ENCODE data around the gene GHRL.
A peak's percentile ranks its signal among the peaks of the same experiment; 100 is the strongest.

Gene GHRL, protein sequence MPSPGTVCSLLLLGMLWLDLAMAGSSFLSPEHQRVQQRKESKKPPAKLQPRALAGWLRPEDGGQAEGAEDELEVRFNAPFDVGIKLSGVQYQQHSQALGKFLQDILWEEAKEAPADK

GRCh38 chr3:10292505-10293419 is at the start of gene GHRL:
GHRL (minus strand) TSS chr3:10292947; CDS start chr3:10290180, 2,767 bp downstream.
- DNase-seq = peak in 2 of 10 donors; percentile 26 to 38
- intact Hi-C loops (cut with DNase I) = no loop called here

DNA sequence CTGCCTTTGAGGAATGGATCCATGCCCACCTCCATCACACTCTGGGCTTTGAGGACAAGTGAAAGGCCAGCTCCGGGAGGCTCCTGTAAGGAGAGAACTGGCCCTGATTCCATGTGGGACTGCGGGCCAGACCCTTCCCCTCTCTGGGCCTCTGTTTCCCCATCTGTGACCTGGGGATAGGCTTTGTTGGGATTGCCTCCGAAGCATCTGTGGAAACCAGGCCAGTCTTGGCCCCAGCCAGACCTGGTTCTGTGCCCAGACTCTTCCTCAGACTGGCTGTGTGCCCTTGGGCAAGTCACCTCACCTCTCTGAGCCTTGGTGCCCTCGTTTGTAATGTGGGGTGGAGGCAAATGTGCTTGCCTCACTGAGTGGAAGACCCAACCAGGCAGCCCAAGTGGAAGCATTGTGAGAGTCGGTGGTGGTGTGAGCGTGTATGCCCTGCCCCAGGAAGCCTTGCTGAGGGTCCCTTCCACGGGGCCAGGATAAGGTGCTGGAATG is 49.2 kb upstream of the GHRL start:
- peak in 3 of 10 donors; percentile 38 to 56 (median 43) for DNase-seq
- intact Hi-C loops (cut with DNase I) = loop anchor here (5.0 kb wide), 1 partner anchor 355 kb away; no protein-coding TSS in a partner anchor

- intact Hi-C loops (cut with DNase I) = loop anchor here (5.0 kb wide), 1 partner anchor 357 kb away; no protein-coding TSS in a partner anchor
Observed at GRCh38 chr3:10340476-10340875, 47.7 kb upstream of the GHRL start.

GRCh38 chr3:10340046-10340445 is 47.3 kb upstream of the GHRL start:
- intact Hi-C loops (cut with DNase I) = loop anchor here (5.0 kb wide), 1 partner anchor 357 kb away; no protein-coding TSS in a partner anchor
- DNase-seq = peak in 1 of 10 donors; percentile 40

More at GRCh38 chr3:10340476-10340875, 47.7 kb upstream of the GHRL start:
- peak in 4 of 10 donors; percentile 51 to 87 (median 83) for DNase-seq

- intact Hi-C loops (cut with DNase I) = no loop called here
- peak in 3 of 10 donors; percentile 60 to 83 (median 70) for DNase-seq
Observed at GRCh38 chr3:10339376-10339955, 46.7 kb upstream of the GHRL start.

GRCh38 chr3:10338591-10339353 is 46.0 kb upstream of the GHRL start:
- peak in 2 of 10 donors; percentile 45 to 67 for DNase-seq
- intact Hi-C loops (cut with DNase I) = no loop called here

DNA sequence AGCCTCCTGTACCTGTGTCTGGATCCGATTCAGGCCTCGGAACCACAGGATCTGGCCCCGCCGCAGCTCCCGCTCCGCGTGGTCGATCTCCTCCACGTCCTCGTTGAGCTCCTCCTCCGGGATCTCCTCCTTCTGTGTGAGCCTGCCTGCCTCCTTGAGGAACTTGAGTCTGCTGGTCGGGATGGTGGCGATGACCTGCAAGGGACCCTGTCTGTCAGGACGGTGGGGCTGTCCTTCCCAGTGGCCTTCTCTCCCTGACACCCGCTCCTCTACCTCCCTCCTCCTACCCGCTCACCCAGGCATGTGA is 45.4 kb upstream of the GHRL start:
- intact Hi-C loops (cut with DNase I) = no loop called here
- DNase-seq = peak in 3 of 10 donors; percentile 53 to 83 (median 64)

DNA sequence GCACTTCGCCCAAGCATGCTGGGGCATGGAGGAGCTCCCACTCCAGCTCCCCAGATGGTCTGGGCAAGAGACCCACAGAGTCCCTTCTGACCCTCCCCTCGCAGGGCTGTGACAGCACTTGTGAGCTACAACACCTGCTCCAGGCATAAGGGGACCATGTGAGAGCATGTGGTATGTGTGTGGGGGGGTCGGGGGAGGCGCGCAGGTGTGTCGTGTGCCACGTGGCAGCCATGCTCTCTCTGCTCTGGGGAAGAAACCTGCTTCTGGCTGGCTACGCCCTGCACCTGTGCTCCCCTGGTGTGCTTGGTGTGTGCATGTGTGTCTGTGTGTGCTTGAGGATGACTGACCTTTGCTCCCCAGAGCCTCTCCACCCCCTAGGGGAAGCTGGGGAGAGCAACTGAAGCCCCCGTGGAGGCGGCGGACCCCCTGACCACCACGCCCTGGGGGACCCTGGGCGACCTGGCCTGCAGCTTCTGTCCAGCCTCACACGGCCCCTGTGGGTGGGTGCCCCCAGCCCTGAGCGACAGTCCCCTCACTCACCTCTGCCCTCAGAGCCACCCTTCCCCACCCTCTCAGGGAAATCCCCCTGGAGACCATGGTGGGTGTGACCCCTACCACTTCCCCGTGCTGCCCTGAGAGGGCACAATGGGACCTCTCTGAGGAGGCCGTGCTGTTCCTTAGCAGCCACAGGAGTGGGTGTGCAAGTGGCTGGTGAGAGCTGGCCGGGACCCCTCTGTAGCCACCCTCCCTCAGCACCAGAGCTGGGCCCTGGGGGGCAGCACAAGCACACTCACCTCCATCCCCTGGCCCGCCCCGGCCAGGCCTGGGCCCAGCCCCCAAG is 44.8 kb upstream of the GHRL start:
- intact Hi-C loops (cut with DNase I) = no loop called here
- DNase-seq = peak in 3 of 10 donors; percentile 50 to 60 (median 52)

DNA sequence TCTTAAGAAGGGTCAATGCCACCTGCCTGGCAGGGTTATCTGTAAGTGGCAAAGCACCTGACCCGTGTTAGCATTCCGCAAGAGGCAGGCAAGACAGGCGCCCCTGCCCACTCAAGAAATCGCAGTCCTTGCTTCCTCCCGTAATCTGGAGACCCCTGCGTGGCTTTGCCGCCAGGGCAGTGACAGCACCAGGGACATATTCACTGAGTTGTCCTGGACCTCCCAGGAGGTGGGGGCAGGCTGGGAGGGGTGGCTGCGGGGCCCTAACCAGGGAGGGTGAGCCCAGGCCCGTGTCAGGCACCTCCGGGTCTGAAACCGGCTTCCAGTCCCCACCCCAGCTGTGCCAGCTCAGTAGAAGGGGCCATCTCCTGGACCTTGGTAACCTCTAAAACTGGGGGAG is 44.0 kb upstream of the GHRL start:
- intact Hi-C loops (cut with DNase I) = no loop called here

DNA sequence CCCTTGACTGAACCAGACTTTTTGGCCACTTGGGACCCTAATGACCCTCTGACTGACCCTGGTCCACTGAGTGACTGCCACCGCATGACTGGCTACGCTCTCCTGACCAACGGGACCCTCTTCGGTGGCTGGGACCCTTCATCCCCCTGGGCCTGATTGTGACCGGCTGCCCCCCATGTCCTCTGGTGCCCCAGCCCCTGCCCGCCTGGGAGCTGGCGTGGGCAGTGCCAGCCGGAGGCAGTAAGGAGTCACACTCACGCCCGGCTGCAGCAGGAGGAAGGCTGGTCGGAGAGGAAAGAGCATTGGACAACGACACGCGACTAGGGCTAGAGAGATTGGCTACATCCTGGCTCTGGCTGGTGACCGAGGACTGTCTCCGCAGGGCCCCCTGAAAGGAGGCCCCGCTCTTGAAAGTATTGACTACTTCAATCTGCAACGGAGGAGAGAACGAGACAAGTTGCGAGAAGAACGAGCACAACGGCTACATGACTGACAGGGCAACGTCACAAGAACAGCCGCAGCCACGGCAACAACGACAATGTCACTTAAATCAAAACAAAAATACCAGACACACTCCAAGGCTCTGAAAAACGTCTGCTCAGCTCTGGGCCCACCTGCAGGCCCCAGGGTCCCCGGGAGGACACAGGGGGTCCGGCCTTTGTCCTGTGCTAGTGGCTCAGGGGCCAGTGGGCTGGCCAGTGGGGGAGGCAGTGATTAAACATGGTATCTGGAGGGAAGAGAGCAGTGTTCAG is 43.3 kb upstream of the GHRL start:
- DNase-seq = peak in 3 of 10 donors; percentile 58 to 80 (median 64)
- intact Hi-C loops (cut with DNase I) = no loop called here

More for the DNA sequence above, 44.0 kb upstream of the GHRL start:
- peak in 3 of 10 donors; percentile 40 to 71 (median 41) for DNase-seq

DNA sequence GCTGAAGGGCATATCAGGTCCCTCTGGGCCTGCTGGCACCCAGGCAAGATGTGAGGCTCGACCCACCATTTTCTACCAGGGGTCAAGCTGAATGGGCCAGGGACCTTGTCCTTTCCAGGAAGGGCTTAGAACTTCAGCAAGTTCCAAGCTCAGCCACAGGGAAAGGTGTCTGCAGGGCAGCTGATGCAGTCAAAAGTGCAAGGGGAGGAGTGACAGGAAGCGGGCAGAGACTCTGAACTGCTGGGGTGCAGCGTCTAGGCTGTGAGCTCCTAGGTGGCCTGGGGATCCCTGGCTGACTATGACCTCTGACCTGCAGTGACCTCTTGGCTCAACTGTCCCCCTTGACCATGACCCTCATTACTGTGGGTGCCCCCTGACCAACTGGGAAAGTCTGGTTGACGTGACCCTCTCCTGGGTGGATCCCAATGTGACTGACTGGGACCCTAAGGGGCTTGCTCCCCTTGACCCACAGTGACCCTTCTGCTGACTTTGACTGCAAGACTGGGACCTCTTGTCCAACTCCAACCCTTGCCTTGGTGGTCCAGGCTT is 42.5 kb upstream of the GHRL start:
- peak in 2 of 10 donors; percentile 0 to 37 for DNase-seq
- intact Hi-C loops (cut with DNase I) = no loop called here

DNA sequence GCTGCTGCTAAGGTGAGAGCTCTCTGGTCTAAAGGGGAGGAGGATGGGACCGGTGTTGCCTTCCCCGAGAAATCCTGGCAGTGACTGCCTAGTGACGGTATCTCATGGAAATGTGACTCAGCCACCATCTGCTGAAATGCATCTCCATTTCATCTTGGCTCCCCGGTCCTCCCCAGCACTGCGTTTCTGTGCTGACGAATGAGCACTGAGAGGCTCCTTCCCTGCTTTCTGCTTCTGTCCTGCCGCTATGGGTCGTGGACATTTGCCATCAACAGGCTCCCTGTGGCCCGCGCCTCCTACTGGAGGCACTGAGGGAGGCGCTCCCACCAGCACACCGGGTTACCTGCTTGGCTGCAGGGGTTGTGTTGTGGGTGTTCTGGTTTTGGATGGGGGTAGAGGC is 41.7 kb upstream of the GHRL start:
- DNase-seq = peak in 8 of 10 donors; percentile 53 to 94 (median 73)
- intact Hi-C loops (cut with DNase I) = no loop called here

GRCh38 chr3:10334042-10334441 is 41.3 kb upstream of the GHRL start:
- intact Hi-C loops (cut with DNase I) = no loop called here
- DNase-seq = peak in 1 of 10 donors; percentile 82

DNA sequence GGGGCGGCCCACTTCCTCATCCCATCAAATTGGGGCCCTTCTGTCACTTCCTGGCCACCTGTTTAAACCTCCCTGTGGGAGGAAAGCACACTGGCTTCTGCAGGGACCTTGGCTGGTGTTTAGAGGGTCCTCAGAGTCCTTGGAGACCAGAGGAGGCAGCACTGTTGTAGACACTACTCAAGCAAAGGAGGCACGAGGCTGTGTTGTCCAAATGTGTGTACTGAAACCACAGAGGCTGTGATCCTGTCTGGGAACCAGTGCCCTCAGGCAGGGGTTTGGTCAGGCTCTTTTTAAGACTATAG is 40.6 kb upstream of the GHRL start:
- DNase-seq = no peak
- intact Hi-C loops (cut with DNase I) = no loop called here

DNA sequence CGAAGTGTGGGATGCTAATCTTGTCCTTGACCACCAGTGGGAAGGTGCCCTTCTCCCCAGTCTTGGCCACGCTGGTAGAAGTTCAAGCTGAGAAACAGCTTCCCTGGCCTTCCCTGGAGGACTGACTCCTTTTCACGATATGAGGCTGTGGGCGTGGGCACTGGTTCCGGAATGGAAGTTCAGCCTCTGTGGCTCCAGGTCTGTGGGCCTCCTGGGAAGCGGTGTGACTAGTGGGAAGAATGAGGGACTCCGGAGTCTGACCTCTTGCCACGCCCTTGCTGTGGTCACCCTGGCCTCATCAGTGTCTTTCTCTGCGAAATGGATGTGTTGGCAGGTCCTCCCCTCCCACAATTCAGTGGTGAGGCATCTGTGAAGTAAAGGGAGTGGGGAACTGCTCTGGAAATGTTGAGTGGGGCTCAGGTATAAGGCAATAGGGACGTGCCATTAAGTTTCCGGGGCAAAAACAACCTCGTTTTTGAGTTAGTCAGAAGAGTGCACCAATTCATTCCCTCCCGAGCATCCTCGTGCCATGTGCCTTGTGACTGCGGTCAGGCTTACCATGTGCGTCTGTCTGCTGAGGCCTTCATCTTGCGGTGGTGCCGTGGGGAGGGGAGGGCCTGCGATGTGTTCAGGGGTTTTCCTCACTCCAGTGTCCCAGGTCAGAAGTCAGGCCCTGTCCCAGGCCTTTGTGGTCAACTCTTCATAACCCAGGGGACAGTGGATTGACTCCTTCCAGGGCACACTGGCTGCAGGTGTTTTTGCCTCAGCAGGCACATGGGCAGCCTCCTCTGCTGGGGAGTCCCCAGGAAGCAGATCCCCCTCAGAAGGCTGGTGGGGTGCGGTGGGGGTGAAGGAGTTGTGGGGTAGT is 40.0 kb upstream of the GHRL start:
- DNase-seq = peak in 1 of 10 donors; percentile 57
- intact Hi-C loops (cut with DNase I) = no loop called here

DNA sequence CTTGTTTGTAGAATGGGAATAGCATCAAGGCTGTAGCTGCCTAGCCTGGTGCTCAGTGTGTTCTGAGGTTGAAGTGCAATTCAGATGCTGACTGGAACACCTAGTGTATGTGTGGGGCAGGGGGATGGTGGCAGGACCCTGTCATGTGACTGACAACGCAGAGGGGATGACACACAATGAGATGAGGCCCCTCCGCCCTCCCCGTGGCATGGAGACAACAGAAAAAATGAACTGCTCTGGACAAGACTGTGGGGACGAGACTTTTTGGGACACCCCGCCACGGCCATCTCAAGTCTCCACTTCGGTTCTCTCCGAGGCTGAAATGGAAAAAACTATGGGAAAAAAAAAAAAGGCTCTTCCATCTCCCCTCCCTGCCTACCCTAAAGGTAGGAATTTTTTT is 38.6 kb upstream of the GHRL start:
- peak in 2 of 10 donors; percentile 33 to 64 for DNase-seq
- intact Hi-C loops (cut with DNase I) = no loop called here

- intact Hi-C loops (cut with DNase I) = no loop called here
- peak in 2 of 10 donors; percentile 49 to 65 for DNase-seq
Observed at GRCh38 chr3:10330319-10330718, 37.6 kb upstream of the GHRL start.
